ENCODE data around the gene NNMT.

- TF ChIP-seq, protein P1, sequence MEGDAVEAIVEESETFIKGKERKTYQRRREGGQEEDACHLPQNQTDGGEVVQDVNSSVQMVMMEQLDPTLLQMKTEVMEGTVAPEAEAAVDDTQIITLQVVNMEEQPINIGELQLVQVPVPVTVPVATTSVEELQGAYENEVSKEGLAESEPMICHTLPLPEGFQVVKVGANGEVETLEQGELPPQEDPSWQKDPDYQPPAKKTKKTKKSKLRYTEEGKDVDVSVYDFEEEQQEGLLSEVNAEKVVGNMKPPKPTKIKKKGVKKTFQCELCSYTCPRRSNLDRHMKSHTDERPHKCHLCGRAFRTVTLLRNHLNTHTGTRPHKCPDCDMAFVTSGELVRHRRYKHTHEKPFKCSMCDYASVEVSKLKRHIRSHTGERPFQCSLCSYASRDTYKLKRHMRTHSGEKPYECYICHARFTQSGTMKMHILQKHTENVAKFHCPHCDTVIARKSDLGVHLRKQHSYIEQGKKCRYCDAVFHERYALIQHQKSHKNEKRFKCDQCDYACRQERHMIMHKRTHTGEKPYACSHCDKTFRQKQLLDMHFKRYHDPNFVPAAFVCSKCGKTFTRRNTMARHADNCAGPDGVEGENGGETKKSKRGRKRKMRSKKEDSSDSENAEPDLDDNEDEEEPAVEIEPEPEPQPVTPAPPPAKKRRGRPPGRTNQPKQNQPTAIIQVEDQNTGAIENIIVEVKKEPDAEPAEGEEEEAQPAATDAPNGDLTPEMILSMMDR (conservative IDR thresholded peaks at IDR 0.05 in 1 of 2, IDR thresholded peaks at IDR 0.05 in 1 of 2; ENCODE audit: low read depth in 1 of 2, low read length in 2 of 2), result no peak
- TF ChIP-seq EZH2 (IDR thresholded peaks at IDR 0.05; ENCODE audit: low read length, missing control alignments), result no peak
These were observed 49.0 kb upstream of the NNMT start for GRCh38 chr11:114247070-114247789.
